Measurements from ENCODE around the gene L1CAM. TPM values are rescaled to one million over a fixed set of nuclear protein-coding genes. Genes with fewer than 3 reads are reported as not detected.

L1CAM gene
- total RNA-seq, 1 experiment from 2014 or later = 20.7 TPM

GRCh38 chrX:153851981-153852380, 34.0 kb downstream of the L1CAM start:
- intact Hi-C loops (cut with micrococcal nuclease) = no loop called here
- CTCF ChIA-PET = interaction anchor here (0.7 kb wide), 2 partner anchors 176 to 1839 kb away, joined by 3 to 4 read pairs; no protein-coding TSS in a partner anchor
- POLR2A ChIA-PET = interaction anchor here (0.7 to 1.4 kb wide), 2 partner anchors 8 to 691 kb away, joined by 3 read pairs; no protein-coding TSS in a partner anchor
- Mint-ChIP-seq H3K4me1 (ENCODE audit: insufficient read depth, unreplicated experiment) (no peaks in the 10 kb centered on the region), H3K4me3 (ENCODE audit: unreplicated experiment) (no peak overlapping the region), H3K27ac (ENCODE audit: low read depth, unreplicated experiment) (no peak overlapping the region), H3K9me3 (ENCODE audit: unreplicated experiment) (no peaks in the 10 kb centered on the region), H3K36me3 (ENCODE audit: insufficient read depth, unreplicated experiment) (no peaks in the 10 kb centered on the region), H3K27me3 (ENCODE audit: insufficient read depth, unreplicated experiment) (peaks cover 77% of the 10 kb centered on the region)
- TF ChIP-seq, protein P1, sequence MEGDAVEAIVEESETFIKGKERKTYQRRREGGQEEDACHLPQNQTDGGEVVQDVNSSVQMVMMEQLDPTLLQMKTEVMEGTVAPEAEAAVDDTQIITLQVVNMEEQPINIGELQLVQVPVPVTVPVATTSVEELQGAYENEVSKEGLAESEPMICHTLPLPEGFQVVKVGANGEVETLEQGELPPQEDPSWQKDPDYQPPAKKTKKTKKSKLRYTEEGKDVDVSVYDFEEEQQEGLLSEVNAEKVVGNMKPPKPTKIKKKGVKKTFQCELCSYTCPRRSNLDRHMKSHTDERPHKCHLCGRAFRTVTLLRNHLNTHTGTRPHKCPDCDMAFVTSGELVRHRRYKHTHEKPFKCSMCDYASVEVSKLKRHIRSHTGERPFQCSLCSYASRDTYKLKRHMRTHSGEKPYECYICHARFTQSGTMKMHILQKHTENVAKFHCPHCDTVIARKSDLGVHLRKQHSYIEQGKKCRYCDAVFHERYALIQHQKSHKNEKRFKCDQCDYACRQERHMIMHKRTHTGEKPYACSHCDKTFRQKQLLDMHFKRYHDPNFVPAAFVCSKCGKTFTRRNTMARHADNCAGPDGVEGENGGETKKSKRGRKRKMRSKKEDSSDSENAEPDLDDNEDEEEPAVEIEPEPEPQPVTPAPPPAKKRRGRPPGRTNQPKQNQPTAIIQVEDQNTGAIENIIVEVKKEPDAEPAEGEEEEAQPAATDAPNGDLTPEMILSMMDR (IDR thresholded peaks at IDR 0.05; ENCODE audit: unreplicated experiment) = no peak
- no TSS peak for BruUV-seq (replicated peaks)
- DNase-seq (ENCODE audit: unreplicated experiment) = no peak

DNA sequence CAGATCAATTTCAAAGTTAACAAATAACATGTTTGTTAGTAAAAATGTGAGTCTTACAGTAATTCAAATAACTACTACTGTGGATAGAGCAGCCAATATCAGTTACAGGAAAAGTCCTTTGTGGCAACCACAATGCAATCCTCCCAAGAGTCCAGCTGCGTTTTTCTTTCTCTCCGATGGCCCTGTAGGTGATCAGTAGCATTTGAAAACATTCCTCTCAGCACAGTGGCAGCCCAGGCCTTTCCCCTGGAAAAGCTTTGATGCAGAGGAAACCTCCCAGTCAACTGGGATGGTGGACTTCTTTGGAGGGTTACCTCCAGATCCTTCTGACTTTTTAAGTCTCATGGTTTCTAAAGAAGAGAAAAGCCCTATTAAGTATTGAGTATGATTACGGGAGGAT, 37.6 kb downstream of the L1CAM start:
- ChIA-PET CTCF (interaction anchor here (0.6 to 1.0 kb wide), 2 partner anchors 99 to 921 kb away, joined by 3 to 4 read pairs; no protein-coding TSS in a partner anchor), POLR2A (no interaction called here)
- Mint-ChIP-seq H3K4me3 (ENCODE audit: unreplicated experiment) (no peak overlapping the region), H3K9me3 (ENCODE audit: unreplicated experiment) (no peaks in the 10 kb centered on the region), H3K27me3 (ENCODE audit: insufficient read depth, unreplicated experiment) (peaks cover 81% of the 10 kb centered on the region), H3K4me1 (ENCODE audit: insufficient read depth, unreplicated experiment) (peaks cover 4% of the 10 kb centered on the region), H3K27ac (ENCODE audit: low read depth, unreplicated experiment) (no peak overlapping the region), H3K36me3 (ENCODE audit: insufficient read depth, unreplicated experiment) (no peaks in the 10 kb centered on the region)
- no TSS peak for BruUV-seq (replicated peaks)
- no peak for DNase-seq (ENCODE audit: unreplicated experiment)
- TF ChIP-seq, protein P1 (IDR thresholded peaks at IDR 0.05; ENCODE audit: unreplicated experiment) = no peak
- intact Hi-C loops (cut with micrococcal nuclease) = no loop called here

DNA sequence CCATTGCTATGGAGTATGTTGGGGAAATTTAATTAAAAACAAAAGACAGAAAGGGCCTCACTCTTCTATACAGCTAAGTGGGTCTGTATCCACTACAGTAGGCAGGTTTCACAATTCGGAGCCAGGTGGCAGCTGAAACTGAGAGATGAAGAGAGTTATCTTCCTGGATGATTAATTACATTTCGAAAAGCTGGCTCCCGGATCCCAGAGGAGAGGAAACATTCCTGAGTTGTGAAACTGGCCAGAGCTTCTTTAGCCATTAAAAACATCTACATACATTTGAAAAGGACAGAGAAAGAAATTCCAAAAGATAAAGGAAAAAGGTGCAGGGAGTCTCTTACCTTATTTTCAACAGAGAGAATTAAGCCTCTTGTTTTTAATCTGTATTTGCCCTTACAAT, 40.1 kb downstream of the L1CAM start:
- H3K9me3 Mint-ChIP-seq (ENCODE audit: unreplicated experiment) = no peaks in the 10 kb centered on the region
- no TSS peak for BruUV-seq (replicated peaks)
- H3K4me3 Mint-ChIP-seq (ENCODE audit: unreplicated experiment) = no peak overlapping the region
- DNase-seq (ENCODE audit: unreplicated experiment) = peak; percentile 35
- ChIA-PET POLR2A (no interaction called here), CTCF (interaction anchor here (0.5 to 1.2 kb wide), 6 partner anchors 23 to 894 kb away, joined by 3 to 5 read pairs (median 4); no protein-coding TSS in a partner anchor)
- H3K36me3 Mint-ChIP-seq (ENCODE audit: insufficient read depth, unreplicated experiment) = no peaks in the 10 kb centered on the region
- TF ChIP-seq, protein P1 (IDR thresholded peaks at IDR 0.05; ENCODE audit: unreplicated experiment) = no peak
- H3K4me1 Mint-ChIP-seq (ENCODE audit: insufficient read depth, unreplicated experiment) = peaks cover 4% of the 10 kb centered on the region
- intact Hi-C loops (cut with micrococcal nuclease) = no loop called here
- H3K27ac Mint-ChIP-seq (ENCODE audit: low read depth, unreplicated experiment) = no peak overlapping the region
- H3K27me3 Mint-ChIP-seq (ENCODE audit: insufficient read depth, unreplicated experiment) = peaks cover 81% of the 10 kb centered on the region

DNA sequence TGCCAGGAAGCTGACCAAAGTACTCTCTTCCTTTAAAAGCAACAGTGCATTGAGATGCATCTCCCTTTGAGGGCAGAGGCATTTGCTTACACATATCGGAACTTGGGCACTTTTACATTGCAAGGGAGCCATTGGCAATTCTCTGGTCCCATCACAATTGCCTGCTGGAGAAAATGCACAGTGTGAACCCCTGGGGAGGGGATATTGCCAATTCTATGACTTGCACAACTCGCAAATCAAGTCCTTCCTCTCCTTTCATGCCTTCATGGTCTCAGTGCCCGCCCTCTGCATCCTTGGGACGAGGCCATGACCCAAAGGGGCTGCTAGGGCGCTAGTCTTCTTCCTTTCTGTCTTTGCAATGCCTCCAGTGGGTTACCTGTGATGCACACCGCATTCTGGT, 40.8 kb downstream of the L1CAM start:
- H3K4me3 Mint-ChIP-seq (ENCODE audit: unreplicated experiment) = no peak overlapping the region
- DNase-seq (ENCODE audit: unreplicated experiment) = no peak
- no TSS peak for BruUV-seq (replicated peaks)
- TF ChIP-seq, protein P1 (IDR thresholded peaks at IDR 0.05; ENCODE audit: unreplicated experiment) = no peak
- CTCF ChIA-PET = interaction anchor here (0.5 to 1.1 kb wide), 5 partner anchors 22 to 895 kb away, joined by 3 to 8 read pairs (median 3); no protein-coding TSS in a partner anchor
- no peaks in the 10 kb centered on the region for H3K36me3 Mint-ChIP-seq (ENCODE audit: insufficient read depth, unreplicated experiment)
- POLR2A ChIA-PET = interaction anchor here (0.8 kb wide), 1 partner anchor 8 kb away, joined by 4 read pairs; no protein-coding TSS in a partner anchor
- H3K27ac Mint-ChIP-seq (ENCODE audit: low read depth, unreplicated experiment) = no peak overlapping the region
- peaks cover 4% of the 10 kb centered on the region for H3K4me1 Mint-ChIP-seq (ENCODE audit: insufficient read depth, unreplicated experiment)
- intact Hi-C loops (cut with micrococcal nuclease) = no loop called here
- peaks cover 77% of the 10 kb centered on the region for H3K27me3 Mint-ChIP-seq (ENCODE audit: insufficient read depth, unreplicated experiment)
- H3K9me3 Mint-ChIP-seq (ENCODE audit: unreplicated experiment) = no peaks in the 10 kb centered on the region

Data from MCF 10A (cell line).